ENCODE results near the gene DHRSX.

The DHRSX gene

DNA sequence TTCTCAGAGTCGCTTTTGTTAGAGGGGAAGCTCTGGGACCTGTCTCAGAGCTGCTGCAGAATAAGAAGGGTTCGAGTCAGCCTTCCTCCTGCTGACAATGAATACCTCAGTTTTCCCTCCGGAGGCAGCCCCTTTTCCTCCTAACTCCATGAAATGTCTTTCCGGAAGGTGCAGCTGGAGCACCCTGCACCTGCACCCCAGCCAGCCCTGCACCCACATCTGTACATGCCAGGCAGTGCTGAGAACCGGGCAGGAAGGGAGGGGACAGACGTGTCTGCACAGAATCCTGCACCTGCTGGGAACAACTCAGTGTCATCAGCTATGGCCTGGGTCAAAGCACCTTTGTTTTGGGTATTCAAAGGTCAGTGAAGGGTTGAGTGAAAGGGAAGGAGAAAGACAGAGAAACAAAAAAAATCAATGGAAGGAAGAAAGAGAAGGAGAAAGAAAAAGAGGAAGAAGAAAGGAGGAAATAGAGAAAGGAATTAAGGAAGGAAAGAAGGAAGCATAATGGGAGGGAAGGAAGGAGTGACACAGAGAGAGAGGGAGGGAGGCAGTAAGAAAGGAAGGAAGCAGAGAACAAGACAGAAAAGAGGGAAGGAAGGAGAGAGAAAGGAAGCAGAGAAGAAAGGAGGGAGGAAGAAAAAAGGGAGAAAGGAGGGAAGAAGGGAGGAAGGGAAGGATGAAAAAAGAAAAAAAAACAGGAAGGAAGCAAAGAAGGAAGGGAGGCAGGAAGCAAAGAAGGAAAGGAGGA lies 273.7 kb downstream of the DHRSX start:
- ATAC-seq: no peak
- TF ChIP-seq GLIS3 (CRISPR knock-in tag; IDR thresholded peaks at IDR 0.05) (no peak), ZNF565 (CRISPR knock-in tag; conservative IDR thresholded peaks at IDR 0.05; ENCODE audit: low read depth) (no peak), CSDC2 (CRISPR knock-in tag; IDR thresholded peaks at IDR 0.05) (no peak), ZNF70 (CRISPR knock-in tag; IDR thresholded peaks at IDR 0.05) (no peak), TSHZ2 (CRISPR knock-in tag; IDR thresholded peaks at IDR 0.05) (no peak), TOX (CRISPR knock-in tag; IDR thresholded peaks at IDR 0.05; ENCODE audit: borderline replicate concordance) (no peak), RARB (CRISPR knock-in tag; IDR thresholded peaks at IDR 0.05) (no peak), ZFP30 (CRISPR knock-in tag; IDR thresholded peaks at IDR 0.05) (no peak), SNAI2 (CRISPR knock-in tag; IDR thresholded peaks at IDR 0.05) (no peak), OSR1 (CRISPR knock-in tag; IDR thresholded peaks at IDR 0.05) (no peak), ZNF8 (CRISPR knock-in tag; IDR thresholded peaks at IDR 0.05) (no peak), BACH2 (CRISPR knock-in tag; IDR thresholded peaks at IDR 0.05; ENCODE audit: borderline replicate concordance) (no peak), ARNTL (CRISPR knock-in tag; IDR thresholded peaks at IDR 0.05; ENCODE audit: borderline replicate concordance, low read depth) (no peak), ISL1 (CRISPR knock-in tag; IDR thresholded peaks at IDR 0.05) (no peak), PPARA (CRISPR knock-in tag; IDR thresholded peaks at IDR 0.05; ENCODE audit: borderline replicate concordance) (no peak)
- TF ChIP-seq, protein P1, sequence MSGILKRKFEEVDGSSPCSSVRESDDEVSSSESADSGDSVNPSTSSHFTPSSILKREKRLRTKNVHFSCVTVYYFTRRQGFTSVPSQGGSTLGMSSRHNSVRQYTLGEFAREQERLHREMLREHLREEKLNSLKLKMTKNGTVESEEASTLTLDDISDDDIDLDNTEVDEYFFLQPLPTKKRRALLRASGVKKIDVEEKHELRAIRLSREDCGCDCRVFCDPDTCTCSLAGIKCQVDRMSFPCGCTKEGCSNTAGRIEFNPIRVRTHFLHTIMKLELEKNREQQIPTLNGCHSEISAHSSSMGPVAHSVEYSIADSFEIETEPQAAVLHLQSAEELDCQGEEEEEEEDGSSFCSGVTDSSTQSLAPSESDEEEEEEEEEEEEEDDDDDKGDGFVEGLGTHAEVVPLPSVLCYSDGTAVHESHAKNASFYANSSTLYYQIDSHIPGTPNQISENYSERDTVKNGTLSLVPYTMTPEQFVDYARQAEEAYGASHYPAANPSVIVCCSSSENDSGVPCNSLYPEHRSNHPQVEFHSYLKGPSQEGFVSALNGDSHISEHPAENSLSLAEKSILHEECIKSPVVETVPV (CRISPR knock-in tag; IDR thresholded peaks at IDR 0.05): no peak
- TF ChIP-seq, protein P2, sequence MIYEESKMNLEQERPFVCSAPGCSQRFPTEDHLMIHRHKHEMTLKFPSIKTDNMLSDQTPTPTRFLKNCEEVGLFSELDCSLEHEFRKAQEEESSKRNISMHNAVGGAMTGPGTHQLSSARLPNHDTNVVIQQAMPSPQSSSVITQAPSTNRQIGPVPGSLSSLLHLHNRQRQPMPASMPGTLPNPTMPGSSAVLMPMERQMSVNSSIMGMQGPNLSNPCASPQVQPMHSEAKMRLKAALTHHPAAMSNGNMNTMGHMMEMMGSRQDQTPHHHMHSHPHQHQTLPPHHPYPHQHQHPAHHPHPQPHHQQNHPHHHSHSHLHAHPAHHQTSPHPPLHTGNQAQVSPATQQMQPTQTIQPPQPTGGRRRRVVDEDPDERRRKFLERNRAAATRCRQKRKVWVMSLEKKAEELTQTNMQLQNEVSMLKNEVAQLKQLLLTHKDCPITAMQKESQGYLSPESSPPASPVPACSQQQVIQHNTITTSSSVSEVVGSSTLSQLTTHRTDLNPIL (CRISPR knock-in tag; IDR thresholded peaks at IDR 0.05; ENCODE audit: low read depth): no peak
- TF ChIP-seq, protein P3, sequence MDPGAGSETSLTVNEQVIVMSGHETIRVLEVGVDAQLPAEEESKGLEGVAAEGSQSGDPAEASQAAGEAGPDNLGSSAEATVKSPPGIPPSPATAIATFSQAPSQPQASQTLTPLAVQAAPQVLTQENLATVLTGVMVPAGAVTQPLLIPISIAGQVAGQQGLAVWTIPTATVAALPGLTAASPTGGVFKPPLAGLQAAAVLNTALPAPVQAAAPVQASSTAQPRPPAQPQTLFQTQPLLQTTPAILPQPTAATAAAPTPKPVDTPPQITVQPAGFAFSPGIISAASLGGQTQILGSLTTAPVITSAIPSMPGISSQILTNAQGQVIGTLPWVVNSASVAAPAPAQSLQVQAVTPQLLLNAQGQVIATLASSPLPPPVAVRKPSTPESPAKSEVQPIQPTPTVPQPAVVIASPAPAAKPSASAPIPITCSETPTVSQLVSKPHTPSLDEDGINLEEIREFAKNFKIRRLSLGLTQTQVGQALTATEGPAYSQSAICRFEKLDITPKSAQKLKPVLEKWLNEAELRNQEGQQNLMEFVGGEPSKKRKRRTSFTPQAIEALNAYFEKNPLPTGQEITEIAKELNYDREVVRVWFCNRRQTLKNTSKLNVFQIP (CRISPR knock-in tag; IDR thresholded peaks at IDR 0.05; ENCODE audit: borderline replicate concordance, low read depth): no peak

DNA sequence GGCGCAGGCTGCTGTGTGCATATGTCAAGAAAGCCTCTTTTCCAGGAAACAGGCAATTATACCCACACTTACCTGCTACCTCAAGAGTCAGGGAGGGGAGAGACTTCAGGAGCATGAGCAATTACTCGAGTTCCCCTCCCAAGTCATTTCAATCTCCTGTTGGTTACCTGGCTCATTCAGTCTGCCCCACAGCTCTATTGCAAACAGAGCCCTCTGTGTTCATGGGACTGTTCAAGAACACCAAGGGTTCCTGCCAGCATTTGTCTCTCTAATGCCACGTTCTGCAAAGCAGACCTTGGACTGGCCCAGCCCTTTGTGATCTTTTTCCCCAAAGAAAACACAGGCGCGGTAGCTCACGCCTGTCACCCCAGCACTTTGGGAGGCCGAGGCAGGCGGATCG lies 274.6 kb downstream of the DHRSX start:
- TF ChIP-seq PPARA (CRISPR knock-in tag; IDR thresholded peaks at IDR 0.05; ENCODE audit: borderline replicate concordance) (no peak), ZFP30 (CRISPR knock-in tag; IDR thresholded peaks at IDR 0.05) (no peak), ZNF8 (CRISPR knock-in tag; IDR thresholded peaks at IDR 0.05) (no peak), TCF4 (CRISPR knock-in tag; IDR thresholded peaks at IDR 0.05; ENCODE audit: borderline replicate concordance) (no peak), PATZ1 (CRISPR knock-in tag; IDR thresholded peaks at IDR 0.05; ENCODE audit: borderline replicate concordance) (no peak)
- ATAC-seq: no peak

DNA sequence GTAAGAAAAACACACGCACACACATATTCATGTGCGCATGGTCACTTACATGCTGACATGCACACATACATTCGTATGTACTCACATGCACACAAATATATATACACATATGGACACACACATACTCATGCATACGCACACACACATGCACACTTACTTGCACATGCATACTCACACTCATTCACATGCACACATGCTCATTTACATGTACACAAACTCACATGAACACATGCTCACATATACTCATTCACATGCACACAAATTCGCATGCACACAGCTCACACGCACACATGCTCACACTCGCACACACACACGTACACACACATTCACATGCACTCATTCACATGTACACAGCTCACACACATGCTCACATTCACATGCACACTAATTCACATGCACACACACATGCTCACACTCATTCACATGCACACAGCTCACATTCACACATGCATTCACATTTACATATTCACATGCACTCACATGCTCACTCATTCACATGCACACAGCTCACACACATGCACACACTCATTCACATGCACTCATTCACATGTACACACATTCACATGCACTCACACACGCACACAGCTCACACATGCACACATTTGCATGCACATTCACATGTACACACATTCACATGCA lies 276.1 kb downstream of the DHRSX start:
- no peak for ATAC-seq
- TF ChIP-seq ZNF70 (CRISPR knock-in tag; IDR thresholded peaks at IDR 0.05) (no peak), PPARA (CRISPR knock-in tag; IDR thresholded peaks at IDR 0.05; ENCODE audit: borderline replicate concordance) (no peak), ISL1 (CRISPR knock-in tag; IDR thresholded peaks at IDR 0.05) (no peak), ZNF8 (CRISPR knock-in tag; IDR thresholded peaks at IDR 0.05) (no peak), ZFP3 (CRISPR knock-in tag; IDR thresholded peaks at IDR 0.05) (no peak), CSDC2 (CRISPR knock-in tag; IDR thresholded peaks at IDR 0.05) (no peak), OSR1 (CRISPR knock-in tag; IDR thresholded peaks at IDR 0.05) (no peak)
- TF ChIP-seq, protein P3 (CRISPR knock-in tag; IDR thresholded peaks at IDR 0.05; ENCODE audit: borderline replicate concordance, low read depth): no peak
- TF ChIP-seq, protein P1 (CRISPR knock-in tag; IDR thresholded peaks at IDR 0.05): no peak

Measured in SK-N-SH treated with all-trans-retinoic acid at 6 μM for 48 hours (cell line).